GM23248 (cell line): ENCODE data around the gene MARCO.

Experiments used
- EZH2 ChIP-seq: fragments of 200-600 bp; sonication (generic); IDR thresholded peaks from 2 replicates; pipeline ENCODE4 v1.6.1; 2018; ENCODE audit warnings: antibody characterized with exemption, mild to moderate bottlenecking; ENCODE audit not compliant: insufficient read depth, poor library complexity, severe bottlenecking
- EZH2phosphoT487 ChIP-seq: fragments of 200-600 bp; sonication (generic); IDR thresholded peaks from 2 replicates; pipeline ENCODE4 v1.6.1; 2018; ENCODE audit warnings: antibody characterized with exemption, moderate library complexity, mild to moderate bottlenecking, low read depth; ENCODE audit not compliant: insufficient read depth

DNA sequence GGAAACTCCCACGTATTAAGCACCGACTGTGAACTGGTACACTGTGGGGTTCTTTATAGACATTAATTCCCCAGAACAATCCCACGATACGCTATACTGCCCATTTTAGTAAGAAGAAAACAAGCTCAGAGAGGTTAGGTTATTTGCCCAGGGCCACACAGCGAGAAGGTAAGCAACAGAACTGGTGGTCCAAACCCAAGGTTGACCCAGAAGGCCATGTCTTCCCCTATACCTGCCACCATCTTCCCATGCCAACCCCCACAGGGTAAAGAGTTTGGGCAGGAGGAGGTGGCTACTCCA, 69.9 kb downstream of the MARCO start:
- no peak for TF ChIP-seq EZH2
- no peak for TF ChIP-seq EZH2phosphoT487
